ENCODE measurements around the gene LIPT2. TPM values are rescaled to one million over a fixed set of nuclear protein-coding genes. Genes with fewer than 3 reads are reported as not detected.

Gene LIPT2
- total RNA-seq, 1 experiment from 2014 or later = 9.3 TPM

- H3K9me3 Mint-ChIP-seq = peaks cover 19% of the 10 kb centered on the region
- no peaks in the 10 kb centered on the region for H3K27me3 Mint-ChIP-seq (ENCODE audit: low read depth)
- H3K36me3 Mint-ChIP-seq = no peaks in the 10 kb centered on the region
- CTCF ChIA-PET = interaction anchor here (0.6 to 2.3 kb wide), 4 partner anchors 54 to 188 kb away, joined by 3 to 10 read pairs (median 6); no protein-coding TSS in a partner anchor
- DNase-seq (ENCODE audit: low spot score) (no peak), ATAC-seq (peak; percentile 81)
- H3K27ac Mint-ChIP-seq = no peak overlapping the region; the same call in 1 of the 2 replicates
- POLR2A ChIA-PET = no interaction called here
- peaks cover 17% of the 10 kb centered on the region for H3K4me1 Mint-ChIP-seq
- no peak overlapping the region for H3K4me3 Mint-ChIP-seq
- no peak for TF ChIP-seq ZNF425 (CRISPR knock-in tag; conservative IDR thresholded peaks at IDR 0.05)
- no peak for TF ChIP-seq AFF4 (CRISPR knock-in tag; IDR thresholded peaks at IDR 0.05; ENCODE audit: borderline replicate concordance)
- TF ChIP-seq PRDM15 (CRISPR knock-in tag; IDR thresholded peaks at IDR 0.05) = no peak
- TF ChIP-seq PRRX2 (CRISPR knock-in tag; IDR thresholded peaks at IDR 0.05) = no peak
- no peak for TF ChIP-seq HMGA2 (CRISPR knock-in tag; IDR thresholded peaks at IDR 0.05)
- TF ChIP-seq NFATC4 (CRISPR knock-in tag; IDR thresholded peaks at IDR 0.05) = no peak
- TF ChIP-seq MXD4 (CRISPR knock-in tag; IDR thresholded peaks at IDR 0.05; ENCODE audit: borderline replicate concordance) = no peak
- no peak for TF ChIP-seq ERG (CRISPR knock-in tag; IDR thresholded peaks at IDR 0.05)
- TF ChIP-seq ETV6 (CRISPR knock-in tag; IDR thresholded peaks at IDR 0.05) = no peak
- TF ChIP-seq CTCF (IDR thresholded peaks at IDR 0.05) = no peak
- TF ChIP-seq SMAD3 (CRISPR knock-in tag; IDR thresholded peaks at IDR 0.05; ENCODE audit: borderline replicate concordance) = no peak
- TF ChIP-seq ARID4B (CRISPR knock-in tag; IDR thresholded peaks at IDR 0.05; ENCODE audit: borderline replicate concordance) = no peak
- TF ChIP-seq CDX4 (CRISPR knock-in tag; IDR thresholded peaks at IDR 0.05; ENCODE audit: borderline replicate concordance) = no peak
These were observed 50.3 kb downstream of the LIPT2 start for GRCh38 chr11:74443071-74443864.
